T-helper 17 cell (primary cell): ENCODE measurements around the gene CATSPERB. TPM values are rescaled to one million over a fixed set of nuclear protein-coding genes. Genes with fewer than 3 reads are reported as not detected.
"Not testable (repeated sequence)": the region's sequence is repeated elsewhere in the genome, so short reads cannot be mapped to it uniquely, and the experiment has no call there.

ENCODE experiments used
- ATAC-seq: fragments of 150-1000 bp; cut with Tn5 transposase; 2 replicates; pipeline ENCODE4 v1.10.0; 2021; ENCODE audit warnings: mild to moderate bottlenecking, moderate library complexity
- DNase-seq, 3 donors: peaks; one replicate each; pipeline versions ENCODE4 v3.0.0 to v3.0.0-alpha.2; 2020 to 2021
- H3K9me3 ChIP-seq: one replicate; pipeline ENCODE4 v1.7.0; 2013; ENCODE audit warnings: low read length, mild to moderate bottlenecking; ENCODE audit not compliant: control insufficient read depth, poor library complexity, severe bottlenecking
- H3K27ac Mint-ChIP-seq: one replicate; pipeline ENCODE4 v1.8.0; 2022; ENCODE audit warnings: mild to moderate bottlenecking, moderate library complexity, mixed read lengths
- H3K27me3 Mint-ChIP-seq: one replicate; pipeline ENCODE4 v1.8.0; 2022; ENCODE audit warnings: mixed read lengths
- H3K36me3 Mint-ChIP-seq: one replicate; pipeline ENCODE4 v1.8.0; 2022; ENCODE audit warnings: low read depth, mixed read lengths
- H3K4me1 Mint-ChIP-seq: one replicate; pipeline ENCODE4 v1.8.0; 2022; ENCODE audit warnings: mild to moderate bottlenecking, mixed read lengths
- H3K4me3 Mint-ChIP-seq: one replicate; pipeline ENCODE4 v1.8.0; 2022; ENCODE audit warnings: mild to moderate bottlenecking, moderate library complexity, mixed read lengths
- total RNA-seq, 4 donors: library from RNA in 2 of 4; stranded (reverse) in 2 of 4; gene quantifications; one replicate each; pipeline ENCODE4 v1.2.3 and lab custom pipeline; 2022 to 2026

The CATSPERB gene
- total RNA-seq, 2 donors from 2014 or later, result 2.2 to 4.1 TPM

GRCh38 chr14:91679273-91679672 lies 52.6 kb downstream of the CATSPERB start:
- Mint-ChIP-seq H3K27ac (no peak overlapping the region), H3K27me3 (no peaks in the 10 kb centered on the region), H3K4me3 (no peak overlapping the region), H3K4me1 (no peaks in the 10 kb centered on the region), H3K36me3 (no peaks in the 10 kb centered on the region)
- ATAC-seq (no peak), DNase-seq (no peak)
- H3K9me3 ChIP-seq, result peaks cover 2% of the 10 kb centered on the region

DNA sequence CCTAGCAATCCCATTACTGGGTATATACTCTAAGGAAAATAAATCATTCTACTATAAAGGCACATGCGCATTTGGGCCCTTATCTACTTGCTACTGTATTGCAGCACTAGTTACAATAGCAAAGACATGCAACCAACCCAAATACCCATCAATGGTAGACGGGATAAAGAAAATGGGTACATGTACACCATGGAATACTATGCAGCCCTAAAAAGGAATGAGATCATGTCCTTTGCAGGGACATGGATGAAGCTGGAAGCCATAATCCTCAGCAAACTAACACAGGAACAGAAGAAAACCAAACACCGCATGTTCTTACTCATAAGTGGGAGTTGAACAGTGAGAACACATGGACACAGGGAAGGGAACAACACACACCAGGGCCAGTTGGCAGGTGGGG lies 54.2 kb downstream of the CATSPERB start:
- ATAC-seq, H3K27me3 Mint-ChIP-seq, DNase-seq, H3K4me1 Mint-ChIP-seq, H3K9me3 ChIP-seq, H3K36me3 Mint-ChIP-seq, H3K4me3 Mint-ChIP-seq, H3K27ac Mint-ChIP-seq: not testable (repeated sequence)

DNA sequence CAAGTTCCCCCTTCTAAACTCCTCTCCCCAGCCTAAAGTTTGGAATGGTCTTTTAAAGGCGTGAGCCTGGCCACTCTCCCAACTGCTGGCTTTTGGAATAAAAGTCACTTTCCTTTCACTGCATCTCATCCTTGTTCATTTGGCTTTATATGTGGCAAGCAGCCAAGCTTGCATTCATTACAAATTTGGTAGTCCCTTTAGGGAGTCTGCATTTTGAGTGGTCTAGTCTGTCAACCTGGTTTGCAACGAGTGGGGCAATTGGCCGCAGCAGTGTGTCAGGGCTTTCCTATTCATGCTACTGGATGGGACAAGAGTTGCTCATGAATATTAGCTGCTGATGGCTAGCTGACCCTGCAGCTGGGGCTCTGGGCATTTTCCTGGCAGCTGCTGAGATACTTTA lies 57.0 kb downstream of the CATSPERB start:
- Mint-ChIP-seq H3K4me1 (no peaks in the 10 kb centered on the region), H3K4me3 (no peak overlapping the region)

DNA sequence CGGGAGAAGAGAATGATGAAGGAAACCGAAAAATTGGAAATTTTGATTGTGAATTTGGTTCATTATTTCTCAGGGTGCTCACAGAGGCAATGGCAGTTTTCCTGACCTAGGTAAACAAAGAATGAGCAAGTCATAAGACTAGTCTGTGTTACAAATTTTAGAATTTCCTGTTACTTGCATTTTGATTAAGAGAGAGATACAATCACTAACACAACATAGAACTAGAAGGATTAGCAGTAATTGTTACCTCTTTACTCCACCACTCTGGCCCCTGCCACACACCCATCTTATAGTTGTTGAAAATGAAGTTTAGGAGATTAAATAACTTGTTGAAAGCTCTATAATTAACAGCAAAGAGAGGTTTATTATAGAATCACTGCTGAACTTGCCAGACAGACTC lies 62.0 kb downstream of the CATSPERB start:
- Mint-ChIP-seq H3K36me3 (peaks cover 3% of the 10 kb centered on the region), H3K27ac (no peak overlapping the region), H3K27me3 (no peaks in the 10 kb centered on the region), H3K4me1 (no peaks in the 10 kb centered on the region), H3K4me3 (no peak overlapping the region)
- DNase-seq (no peak), ATAC-seq (no peak)
- H3K9me3 ChIP-seq, result no peaks in the 10 kb centered on the region

More for the DNA sequence above, 57.0 kb downstream of the CATSPERB start:
- DNase-seq (no peak), ATAC-seq (no peak)
- peaks cover 2% of the 10 kb centered on the region for H3K9me3 ChIP-seq
- no peaks in the 10 kb centered on the region for H3K27me3 Mint-ChIP-seq
- peak overlapping the region; percentile 2 for H3K27ac Mint-ChIP-seq
- no peaks in the 10 kb centered on the region for H3K36me3 Mint-ChIP-seq

DNA sequence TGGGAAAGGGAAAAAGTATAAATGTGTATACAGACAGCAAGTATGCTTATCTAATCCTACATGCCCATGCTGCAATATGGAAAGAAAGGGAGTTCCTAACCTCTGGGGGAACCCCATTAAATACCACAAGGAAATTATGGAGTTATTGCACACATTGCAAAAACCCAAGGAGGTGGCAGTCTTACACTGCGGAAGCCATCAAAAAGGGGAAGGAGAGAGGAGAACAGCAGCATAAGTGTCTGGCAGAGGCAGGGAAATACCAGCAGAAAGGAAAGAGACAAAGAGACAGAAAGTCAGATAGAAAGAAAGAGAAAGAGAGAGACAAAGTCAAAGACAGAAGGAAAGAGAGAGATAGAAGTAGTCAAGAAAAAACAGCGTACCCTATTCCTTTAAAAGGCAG lies 64.8 kb downstream of the CATSPERB start:
- not testable (repeated sequence) for H3K4me3 Mint-ChIP-seq, DNase-seq, H3K27me3 Mint-ChIP-seq, H3K27ac Mint-ChIP-seq, H3K9me3 ChIP-seq, H3K36me3 Mint-ChIP-seq, H3K4me1 Mint-ChIP-seq, ATAC-seq

- no peak for ATAC-seq
- Mint-ChIP-seq H3K36me3 (peaks cover 3% of the 10 kb centered on the region), H3K27ac (no peak overlapping the region), H3K4me1 (no peaks in the 10 kb centered on the region), H3K4me3 (no peak overlapping the region), H3K27me3 (no peaks in the 10 kb centered on the region)
- no peaks in the 10 kb centered on the region for H3K9me3 ChIP-seq
- DNase-seq, result no peak
Observed at GRCh38 chr14:91660790-91661189, 71.1 kb downstream of the CATSPERB start.

- ATAC-seq, result no peak
- no peak for DNase-seq
- Mint-ChIP-seq H3K4me3 (no peak overlapping the region), H3K27me3 (peaks cover 8% of the 10 kb centered on the region), H3K36me3 (peaks cover 2% of the 10 kb centered on the region), H3K4me1 (no peaks in the 10 kb centered on the region), H3K27ac (no peak overlapping the region)
- H3K9me3 ChIP-seq, result no peaks in the 10 kb centered on the region
Observed at GRCh38 chr14:91654836-91655235, 77.0 kb downstream of the CATSPERB start.

DNA sequence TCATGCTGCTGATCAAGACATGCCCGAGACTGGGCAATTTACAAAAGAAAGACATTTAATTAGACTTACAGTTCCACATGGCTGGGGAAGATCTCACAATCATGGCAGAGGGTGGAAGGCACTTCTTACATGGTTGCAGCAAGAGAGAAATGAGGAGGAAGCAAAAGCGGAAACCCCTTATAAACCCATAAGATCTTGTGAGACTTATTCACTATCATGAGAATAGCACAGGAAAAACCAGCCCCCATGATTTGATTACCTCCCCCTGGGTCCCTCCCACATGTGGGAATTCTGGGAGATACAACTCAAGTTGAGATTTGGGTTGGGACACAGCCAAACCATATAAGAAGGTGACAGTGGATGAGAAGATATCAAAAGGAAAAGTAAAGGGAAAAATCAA lies 78.4 kb downstream of the CATSPERB start:
- DNase-seq, result no peak
- H3K27me3 Mint-ChIP-seq, result peaks cover 12% of the 10 kb centered on the region
- ATAC-seq, result no peak
- no peak overlapping the region for H3K4me3 Mint-ChIP-seq
- H3K9me3 ChIP-seq, result no peaks in the 10 kb centered on the region
- H3K36me3 Mint-ChIP-seq, result peaks cover 4% of the 10 kb centered on the region
- no peaks in the 10 kb centered on the region for H3K4me1 Mint-ChIP-seq
- no peak overlapping the region for H3K27ac Mint-ChIP-seq

DNA sequence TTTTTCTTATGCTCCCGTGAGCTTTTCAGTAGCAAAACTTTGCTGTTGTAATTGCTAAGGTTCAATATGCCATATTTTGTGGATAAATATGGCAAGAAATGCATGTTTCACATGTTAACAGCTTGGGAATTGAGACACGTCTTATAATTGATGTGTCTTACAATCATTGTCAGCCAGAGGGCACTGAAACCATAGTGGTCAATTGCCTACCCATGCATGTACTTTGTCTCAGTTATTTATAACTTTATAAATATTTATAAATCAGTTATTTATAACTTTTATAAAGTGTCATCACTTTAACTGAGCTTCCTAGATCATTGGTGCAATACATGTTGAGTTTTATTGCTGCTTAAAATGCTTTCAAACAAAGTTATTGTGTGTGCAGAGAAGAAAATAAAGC lies 82.0 kb downstream of the CATSPERB start:
- Mint-ChIP-seq H3K27ac (no peak overlapping the region), H3K27me3 (peaks cover 12% of the 10 kb centered on the region), H3K4me1 (no peaks in the 10 kb centered on the region), H3K4me3 (no peak overlapping the region), H3K36me3 (peaks cover 7% of the 10 kb centered on the region)
- ATAC-seq, result no peak
- H3K9me3 ChIP-seq, result no peaks in the 10 kb centered on the region
- no peak for DNase-seq

- Mint-ChIP-seq H3K36me3 (peaks cover 6% of the 10 kb centered on the region), H3K27me3 (peaks cover 12% of the 10 kb centered on the region), H3K27ac (no peak overlapping the region), H3K4me3 (no peak overlapping the region), H3K4me1 (no peaks in the 10 kb centered on the region)
- DNase-seq (no peak), ATAC-seq (no peak)
- H3K9me3 ChIP-seq, result no peaks in the 10 kb centered on the region
Observed at GRCh38 chr14:91647856-91648255, 84.0 kb downstream of the CATSPERB start.

- H3K9me3 ChIP-seq, result no peaks in the 10 kb centered on the region
- no peaks in the 10 kb centered on the region for H3K27me3 Mint-ChIP-seq
- no peak for DNase-seq
- no peak overlapping the region for H3K27ac Mint-ChIP-seq
- ATAC-seq, result no peak
- H3K4me1 Mint-ChIP-seq, result no peaks in the 10 kb centered on the region
- H3K36me3 Mint-ChIP-seq, result no peaks in the 10 kb centered on the region
- H3K4me3 Mint-ChIP-seq, result no peak overlapping the region
Observed at GRCh38 chr14:91636604-91637003, 95.3 kb downstream of the CATSPERB start.

DNA sequence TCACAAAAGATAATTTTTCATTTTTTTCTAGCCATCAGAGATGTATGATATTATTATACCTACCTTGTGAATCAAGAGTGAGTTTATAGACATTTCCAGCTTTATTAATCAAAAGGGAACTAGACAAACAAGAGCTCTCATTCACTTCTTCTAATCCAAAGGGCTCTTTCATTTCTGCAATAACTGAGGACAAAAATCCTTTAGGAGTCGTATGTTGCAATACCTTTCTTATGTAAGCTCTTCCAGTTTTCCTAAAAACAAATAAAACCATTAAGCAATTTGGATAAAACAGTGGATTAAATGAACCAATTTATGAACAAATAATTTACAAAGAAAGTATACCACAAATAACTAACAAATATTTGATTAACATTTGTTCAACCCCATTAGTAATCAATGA lies 107.1 kb downstream of the CATSPERB start:
- ATAC-seq (no peak), DNase-seq (no peak)
- peaks cover 5% of the 10 kb centered on the region for H3K36me3 Mint-ChIP-seq
- no peaks in the 10 kb centered on the region for H3K4me1 Mint-ChIP-seq
- no peak overlapping the region for H3K27ac Mint-ChIP-seq
- no peak overlapping the region for H3K4me3 Mint-ChIP-seq
- no peaks in the 10 kb centered on the region for H3K9me3 ChIP-seq
- no peaks in the 10 kb centered on the region for H3K27me3 Mint-ChIP-seq

GRCh38 chr14:91614187-91614586 lies 117.7 kb downstream of the CATSPERB start:
- ATAC-seq, result no peak
- Mint-ChIP-seq H3K27ac (no peak overlapping the region), H3K36me3 (no peaks in the 10 kb centered on the region), H3K4me3 (no peak overlapping the region), H3K4me1 (peaks cover 2% of the 10 kb centered on the region), H3K27me3 (no peaks in the 10 kb centered on the region)
- no peak for DNase-seq
- no peaks in the 10 kb centered on the region for H3K9me3 ChIP-seq

DNA sequence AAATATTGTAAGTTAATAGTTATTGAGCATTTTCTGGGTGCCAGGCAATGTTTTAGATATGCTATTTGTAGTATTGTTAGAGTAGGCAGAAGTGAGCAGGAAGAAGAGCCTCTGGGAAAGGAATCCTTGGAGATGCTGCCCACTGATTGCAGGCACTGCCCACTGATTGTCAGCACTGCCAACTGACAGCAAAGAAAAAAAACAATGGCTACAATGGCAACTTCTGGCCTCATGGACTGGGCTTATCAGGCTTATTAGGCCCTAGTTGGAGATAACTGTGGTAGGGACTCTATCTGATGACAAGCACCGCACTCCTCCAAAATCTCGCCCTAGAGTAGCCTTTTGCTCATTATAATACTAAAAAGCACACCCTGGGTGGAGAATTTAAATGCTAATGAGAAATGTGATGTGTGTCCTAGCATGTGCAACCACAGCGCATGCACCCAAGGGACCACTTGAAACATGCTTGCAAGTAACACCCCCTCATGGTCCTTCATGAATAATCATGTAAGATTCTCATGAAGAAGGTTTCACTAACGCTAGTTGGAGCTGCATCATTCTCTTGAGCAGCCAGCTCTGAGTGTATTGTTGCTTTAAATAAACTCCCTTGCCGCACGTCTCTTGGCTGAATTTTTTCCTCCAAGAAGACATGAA lies 118.3 kb downstream of the CATSPERB start:
- DNase-seq (no peak), ATAC-seq (no peak)
- peaks cover 2% of the 10 kb centered on the region for H3K4me1 Mint-ChIP-seq
- no peaks in the 10 kb centered on the region for H3K27me3 Mint-ChIP-seq
- H3K4me3 Mint-ChIP-seq, result no peak overlapping the region
- H3K36me3 Mint-ChIP-seq, result no peaks in the 10 kb centered on the region
- H3K27ac Mint-ChIP-seq, result no peak overlapping the region
- H3K9me3 ChIP-seq, result no peaks in the 10 kb centered on the region
